Chondrocyte (in vitro differentiated cells): ENCODE measurements around the gene CCDC3. TPM values are rescaled to one million over a fixed set of nuclear protein-coding genes. Genes with fewer than 3 reads are reported as not detected.
"Not testable (repeated sequence)": the region's sequence is repeated elsewhere in the genome, so short reads cannot be mapped to it uniquely, and the experiment has no call there.

Source experiments
- DNase-seq: peaks from one replicate; pipeline ENCODE4 v3.0.0; 2021; ENCODE audit warnings: mixed read lengths, low spot score
- H3K27ac Mint-ChIP-seq: one replicate; pipeline ENCODE4 v1.8.0; 2021; ENCODE audit warnings: mild to moderate bottlenecking, moderate library complexity, mixed read lengths; ENCODE audit not compliant: unreplicated experiment
- H3K27me3 Mint-ChIP-seq: 2 replicates; pipeline ENCODE4 v1.8.0; 2021; ENCODE audit warnings: low read depth, mixed read lengths
- H3K36me3 Mint-ChIP-seq: 2 replicates; pipeline ENCODE4 v1.8.0; 2021; ENCODE audit warnings: low read depth, mixed read lengths
- H3K4me1 Mint-ChIP-seq: 2 replicates; pipeline ENCODE4 v1.8.0; 2021; ENCODE audit warnings: low read depth, mild to moderate bottlenecking, mixed read lengths
- H3K4me3 Mint-ChIP-seq: one replicate; pipeline ENCODE4 v1.8.0; 2021; ENCODE audit warnings: mild to moderate bottlenecking, moderate library complexity, mixed read lengths; ENCODE audit not compliant: unreplicated experiment
- H3K9me3 Mint-ChIP-seq: 2 replicates; pipeline ENCODE4 v1.8.0; 2021; ENCODE audit warnings: low read depth, mixed read lengths
- total RNA-seq: library from RNA; stranded (reverse); gene quantifications from 3 replicates; pipeline ENCODE4 v1.2.1, GENCODE V29; 2021
- TF ChIP-seq, protein P1 (sequence below): fragments of 200-600 bp; sonication (generic); IDR thresholded peaks from 2 replicates; pipeline ENCODE4 v1.5.0; 2021; ENCODE audit warnings: antibody characterized with exemption, mild to moderate bottlenecking, moderate library complexity

The CCDC3 gene
- total RNA-seq, 1 donor from 2014 or later, result 145 TPM

DNA sequence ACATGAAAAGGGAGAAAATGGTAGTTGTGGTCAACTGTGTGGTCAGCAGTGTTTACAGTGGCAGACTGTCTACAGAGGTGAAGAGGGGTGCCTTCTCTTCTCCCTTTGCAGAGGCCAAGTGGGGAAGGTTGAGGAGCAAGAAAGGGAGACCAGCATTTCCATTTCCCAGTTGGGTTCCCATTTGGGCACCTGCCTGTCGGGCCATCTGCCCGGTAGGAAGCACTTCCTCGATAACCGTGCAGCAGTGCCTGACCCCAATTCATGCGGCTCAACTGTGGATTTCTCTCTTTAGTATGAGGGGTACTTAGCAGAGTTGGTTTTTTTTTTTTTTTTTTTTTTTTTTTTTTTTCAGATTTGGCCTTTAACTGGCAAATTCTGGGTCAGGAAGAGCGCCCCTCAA lies 127.0 kb downstream of the CCDC3 start:
- Mint-ChIP-seq H3K4me1 (peaks cover 7% of the 10 kb centered on the region), H3K4me3 (no peak overlapping the region), H3K9me3 (peaks cover 8% of the 10 kb centered on the region), H3K27ac (no peak overlapping the region), H3K36me3 (peaks cover 10% of the 10 kb centered on the region), H3K27me3 (peaks cover 12% of the 10 kb centered on the region)
- no peak for DNase-seq
- TF ChIP-seq, protein P1, sequence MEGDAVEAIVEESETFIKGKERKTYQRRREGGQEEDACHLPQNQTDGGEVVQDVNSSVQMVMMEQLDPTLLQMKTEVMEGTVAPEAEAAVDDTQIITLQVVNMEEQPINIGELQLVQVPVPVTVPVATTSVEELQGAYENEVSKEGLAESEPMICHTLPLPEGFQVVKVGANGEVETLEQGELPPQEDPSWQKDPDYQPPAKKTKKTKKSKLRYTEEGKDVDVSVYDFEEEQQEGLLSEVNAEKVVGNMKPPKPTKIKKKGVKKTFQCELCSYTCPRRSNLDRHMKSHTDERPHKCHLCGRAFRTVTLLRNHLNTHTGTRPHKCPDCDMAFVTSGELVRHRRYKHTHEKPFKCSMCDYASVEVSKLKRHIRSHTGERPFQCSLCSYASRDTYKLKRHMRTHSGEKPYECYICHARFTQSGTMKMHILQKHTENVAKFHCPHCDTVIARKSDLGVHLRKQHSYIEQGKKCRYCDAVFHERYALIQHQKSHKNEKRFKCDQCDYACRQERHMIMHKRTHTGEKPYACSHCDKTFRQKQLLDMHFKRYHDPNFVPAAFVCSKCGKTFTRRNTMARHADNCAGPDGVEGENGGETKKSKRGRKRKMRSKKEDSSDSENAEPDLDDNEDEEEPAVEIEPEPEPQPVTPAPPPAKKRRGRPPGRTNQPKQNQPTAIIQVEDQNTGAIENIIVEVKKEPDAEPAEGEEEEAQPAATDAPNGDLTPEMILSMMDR, result no peak

DNA sequence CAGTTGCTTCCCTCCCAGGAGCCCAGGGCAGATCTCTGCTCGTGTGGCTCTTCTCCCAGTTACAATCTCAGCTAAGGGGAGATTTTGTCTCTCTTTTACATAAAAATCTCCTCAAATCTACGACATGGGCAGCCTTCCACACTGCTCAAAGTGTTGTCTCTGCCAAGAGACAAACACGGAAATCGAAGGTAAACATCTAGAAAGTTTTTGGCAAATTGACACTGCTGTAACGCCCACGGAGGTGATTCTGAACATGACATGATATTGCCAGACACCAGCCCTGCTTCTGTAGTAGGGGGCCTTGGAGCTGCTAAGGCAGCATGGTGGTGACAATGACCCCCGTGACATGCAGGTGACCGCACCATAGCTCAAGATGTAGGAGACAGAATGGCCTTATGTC lies 128.3 kb downstream of the CCDC3 start:
- H3K4me3 Mint-ChIP-seq, result no peak overlapping the region
- H3K27me3 Mint-ChIP-seq, result peaks cover 8% of the 10 kb centered on the region
- H3K27ac Mint-ChIP-seq, result no peak overlapping the region
- TF ChIP-seq, protein P1, result no peak
- peaks cover 7% of the 10 kb centered on the region for H3K4me1 Mint-ChIP-seq
- peaks cover 2% of the 10 kb centered on the region for H3K9me3 Mint-ChIP-seq
- peaks cover 7% of the 10 kb centered on the region for H3K36me3 Mint-ChIP-seq
- no peak for DNase-seq

DNA sequence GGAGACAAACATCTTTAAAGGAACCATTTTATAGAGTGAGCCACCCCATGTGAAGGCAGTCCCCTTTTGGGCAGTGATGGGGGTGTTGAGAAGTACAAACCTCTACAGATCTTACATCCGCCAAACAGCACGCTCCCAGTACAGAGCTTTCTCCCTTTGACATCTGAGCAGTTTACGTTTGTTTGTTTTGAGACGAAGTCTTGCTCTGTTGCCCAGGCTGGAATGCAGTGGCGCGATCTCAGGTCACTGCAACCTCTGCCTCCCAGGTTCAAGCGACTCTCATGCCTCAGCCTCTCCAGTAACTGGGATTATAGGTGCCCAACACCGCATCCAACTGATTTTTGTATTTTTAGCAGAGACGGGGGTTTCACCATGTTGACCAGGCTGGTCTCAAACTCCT lies 128.9 kb downstream of the CCDC3 start:
- Mint-ChIP-seq H3K36me3 (peaks cover 5% of the 10 kb centered on the region), H3K4me3 (no peak overlapping the region), H3K9me3 (no peaks in the 10 kb centered on the region), H3K27me3 (peaks cover 8% of the 10 kb centered on the region), H3K27ac (no peak overlapping the region), H3K4me1 (peaks cover 7% of the 10 kb centered on the region)
- DNase-seq, result no peak
- TF ChIP-seq, protein P1, result no peak

- H3K27ac Mint-ChIP-seq, result no peak overlapping the region
- H3K9me3 Mint-ChIP-seq, result peaks cover 2% of the 10 kb centered on the region
- DNase-seq, result no peak
- peaks cover 8% of the 10 kb centered on the region for H3K27me3 Mint-ChIP-seq
- H3K36me3 Mint-ChIP-seq, result peaks cover 5% of the 10 kb centered on the region
- TF ChIP-seq, protein P1, result no peak
- no peaks in the 10 kb centered on the region for H3K4me1 Mint-ChIP-seq
- no peak overlapping the region for H3K4me3 Mint-ChIP-seq
Measured at GRCh38 chr10:12869427-12869826, 132.1 kb downstream of the CCDC3 start.

GRCh38 chr10:12868229-12868628 lies 133.3 kb downstream of the CCDC3 start:
- DNase-seq, result no peak
- Mint-ChIP-seq H3K27ac (no peak overlapping the region), H3K9me3 (peaks cover 2% of the 10 kb centered on the region), H3K36me3 (peaks cover 5% of the 10 kb centered on the region), H3K4me3 (no peak overlapping the region), H3K4me1 (no peaks in the 10 kb centered on the region), H3K27me3 (peaks cover 8% of the 10 kb centered on the region)
- TF ChIP-seq, protein P1, result no peak

DNA sequence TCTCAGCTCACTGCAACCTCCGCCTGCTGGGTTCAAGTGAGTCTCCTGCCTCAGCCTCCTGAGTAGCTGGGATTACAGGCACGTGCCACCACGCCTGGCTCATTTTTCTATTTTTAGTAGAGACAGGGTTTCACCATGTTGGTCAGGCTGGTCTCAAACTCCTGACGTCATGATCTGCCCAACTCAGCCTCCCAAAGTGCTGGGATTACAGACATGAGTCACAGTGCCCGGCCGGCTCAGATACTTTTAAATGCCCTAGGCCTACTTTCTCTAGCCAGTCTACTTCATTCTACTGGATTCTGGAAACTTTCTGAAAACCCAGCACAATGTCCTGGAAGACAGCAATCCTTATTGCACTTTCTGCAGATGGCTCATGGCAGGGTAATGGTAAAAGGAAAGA lies 136.0 kb downstream of the CCDC3 start:
- H3K27me3 Mint-ChIP-seq, H3K4me3 Mint-ChIP-seq, H3K27ac Mint-ChIP-seq, H3K4me1 Mint-ChIP-seq, H3K36me3 Mint-ChIP-seq, DNase-seq: not testable (repeated sequence)
- peaks cover 11% of the 10 kb centered on the region for H3K9me3 Mint-ChIP-seq
